Measurements from ENCODE around the gene MYMK.

GRCh38 chr9:133484671-133485437 is 39.9 kb downstream of the MYMK start:
- TF ChIP-seq CTCF (IDR thresholded peaks at IDR 0.05) (no peak), POLR2A (IDR thresholded peaks at IDR 0.05) (no peak)

Data from esophagus squamous epithelium (tissue), 4 donors.